Activated CD4-positive, CD25-positive, alpha-beta regulatory T cell (primary cell): ENCODE results near the gene LCK.
"Not testable (repeated sequence)": the region's sequence is repeated elsewhere in the genome, so short reads cannot be mapped to it uniquely, and the experiment has no call there.

Experiments
- DNase-seq, 4 experiments: peaks; one replicate each; lab custom pipeline; 2025; lab: John Stamatoyannopoulos, UW

LCK gene

DNA sequence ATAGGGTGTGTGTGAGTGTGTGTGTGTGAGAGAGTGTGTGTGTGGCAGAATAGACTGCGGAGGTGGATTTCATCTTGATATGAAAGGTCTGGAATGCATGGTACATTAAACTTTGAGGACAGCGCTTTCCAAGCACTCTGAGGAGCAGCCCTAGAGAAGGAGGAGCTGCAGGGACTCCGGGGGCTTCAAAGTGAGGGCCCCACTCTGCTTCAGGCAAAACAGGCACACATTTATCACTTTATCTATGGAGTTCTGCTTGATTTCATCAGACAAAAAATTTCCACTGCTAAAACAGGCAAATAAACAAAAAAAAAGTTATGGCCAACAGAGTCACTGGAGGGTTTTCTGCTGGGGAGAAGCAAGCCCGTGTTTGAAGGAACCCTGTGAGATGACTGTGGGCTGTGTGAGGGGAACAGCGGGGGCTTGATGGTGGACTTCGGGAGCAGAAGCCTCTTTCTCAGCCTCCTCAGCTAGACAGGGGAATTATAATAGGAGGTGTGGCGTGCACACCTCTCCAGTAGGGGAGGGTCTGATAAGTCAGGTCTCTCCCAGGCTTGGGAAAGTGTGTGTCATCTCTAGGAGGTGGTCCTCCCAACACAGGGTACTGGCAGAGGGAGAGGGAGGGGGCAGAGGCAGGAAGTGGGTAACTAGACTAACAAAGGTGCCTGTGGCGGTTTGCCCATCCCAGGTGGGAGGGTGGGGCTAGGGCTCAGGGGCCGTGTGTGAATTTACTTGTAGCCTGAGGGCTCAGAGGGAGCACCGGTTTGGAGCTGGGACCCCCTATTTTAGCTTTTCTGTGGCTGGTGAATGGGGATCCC is 22.5 kb downstream of the LCK start:
- DNase-seq, result peak; percentile 11 to 70 (median 45)

DNA sequence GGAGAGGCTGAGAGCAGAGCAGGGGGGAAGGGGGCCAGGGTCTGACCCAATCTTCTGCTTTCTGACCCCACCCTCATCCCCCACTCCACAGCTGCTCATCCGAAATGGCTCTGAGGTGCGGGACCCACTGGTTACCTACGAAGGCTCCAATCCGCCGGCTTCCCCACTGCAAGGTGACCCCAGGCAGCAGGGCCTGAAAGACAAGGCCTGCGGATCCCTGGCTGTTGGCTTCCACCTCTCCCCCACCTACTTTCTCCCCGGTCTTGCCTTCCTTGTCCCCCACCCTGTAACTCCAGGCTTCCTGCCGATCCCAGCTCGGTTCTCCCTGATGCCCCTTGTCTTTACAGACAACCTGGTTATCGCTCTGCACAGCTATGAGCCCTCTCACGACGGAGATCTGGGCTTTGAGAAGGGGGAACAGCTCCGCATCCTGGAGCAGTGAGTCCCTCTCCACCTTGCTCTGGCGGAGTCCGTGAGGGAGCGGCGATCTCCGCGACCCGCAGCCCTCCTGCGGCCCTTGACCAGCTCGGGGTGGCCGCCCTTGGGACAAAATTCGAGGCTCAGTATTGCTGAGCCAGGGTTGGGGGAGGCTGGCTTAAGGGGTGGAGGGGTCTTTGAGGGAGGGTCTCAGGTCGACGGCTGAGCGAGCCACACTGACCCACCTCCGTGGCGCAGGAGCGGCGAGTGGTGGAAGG is 23.7 kb downstream of the LCK start:
- DNase-seq, result no peak

DNA sequence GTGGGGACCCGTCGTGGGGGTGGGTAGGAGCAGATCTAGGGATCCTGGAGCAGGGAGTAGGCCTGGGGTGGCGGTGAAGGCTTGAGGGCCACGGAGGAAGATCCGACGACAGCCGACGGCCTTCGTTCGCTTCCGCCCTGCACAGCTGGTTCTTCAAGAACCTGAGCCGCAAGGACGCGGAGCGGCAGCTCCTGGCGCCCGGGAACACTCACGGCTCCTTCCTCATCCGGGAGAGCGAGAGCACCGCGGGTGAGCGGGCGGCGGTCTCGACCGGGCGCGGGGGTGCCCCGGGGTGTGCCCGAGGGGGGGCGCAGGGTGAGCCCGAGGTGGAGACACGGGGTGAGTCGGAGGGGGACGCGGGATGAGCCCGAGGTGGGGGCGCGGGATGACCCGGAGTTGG is 24.4 kb downstream of the LCK start:
- DNase-seq, result no peak

DNA sequence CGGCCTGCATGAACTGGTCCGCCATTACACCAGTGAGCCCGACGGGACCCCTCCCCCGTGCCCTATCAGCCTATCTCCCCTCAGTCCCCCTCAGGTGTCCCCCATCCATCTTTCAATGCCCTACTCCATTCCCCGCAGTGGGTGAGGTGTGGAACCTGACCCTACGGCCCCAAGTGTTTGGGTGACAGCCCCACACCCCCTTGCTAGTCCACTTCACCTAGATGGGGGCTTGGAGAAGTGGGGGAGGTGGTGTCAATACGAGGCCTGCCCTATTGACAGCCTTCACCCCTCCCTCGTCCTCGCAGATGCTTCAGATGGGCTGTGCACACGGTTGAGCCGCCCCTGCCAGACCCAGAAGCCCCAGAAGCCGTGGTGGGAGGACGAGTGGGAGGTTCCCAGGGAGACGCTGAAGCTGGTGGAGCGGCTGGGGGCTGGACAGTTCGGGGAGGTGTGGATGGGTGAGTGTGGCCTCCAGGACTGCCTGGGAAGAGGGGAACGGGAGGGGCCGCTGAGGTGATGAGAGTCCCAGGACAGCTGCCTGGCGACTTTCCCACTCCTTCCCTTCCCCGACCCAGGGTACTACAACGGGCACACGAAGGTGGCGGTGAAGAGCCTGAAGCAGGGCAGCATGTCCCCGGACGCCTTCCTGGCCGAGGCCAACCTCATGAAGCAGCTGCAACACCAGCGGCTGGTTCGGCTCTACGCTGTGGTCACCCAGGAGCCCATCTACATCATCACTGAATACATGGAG is 25.1 kb downstream of the LCK start:
- DNase-seq, result no peak

DNA sequence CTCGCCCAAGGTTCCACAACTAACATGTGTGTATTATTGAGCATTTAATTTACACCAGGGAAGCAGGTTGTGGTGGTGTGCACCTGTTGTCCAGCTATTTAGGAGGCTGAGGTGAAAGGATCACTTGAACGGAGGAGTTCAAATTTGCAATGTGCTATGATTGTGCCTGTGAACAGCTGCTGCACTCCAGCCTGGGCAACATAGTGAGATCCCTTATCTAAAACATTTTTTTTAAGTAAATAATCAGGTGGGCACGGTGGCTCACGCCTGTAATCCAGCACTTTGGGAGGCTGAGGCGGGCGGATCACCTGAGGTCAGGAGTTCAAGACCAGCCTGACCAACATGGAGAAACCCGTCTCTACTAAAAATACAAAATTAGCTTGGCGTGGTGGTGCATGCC is 33.7 kb downstream of the LCK start:
- DNase-seq, result not testable (repeated sequence)

DNA sequence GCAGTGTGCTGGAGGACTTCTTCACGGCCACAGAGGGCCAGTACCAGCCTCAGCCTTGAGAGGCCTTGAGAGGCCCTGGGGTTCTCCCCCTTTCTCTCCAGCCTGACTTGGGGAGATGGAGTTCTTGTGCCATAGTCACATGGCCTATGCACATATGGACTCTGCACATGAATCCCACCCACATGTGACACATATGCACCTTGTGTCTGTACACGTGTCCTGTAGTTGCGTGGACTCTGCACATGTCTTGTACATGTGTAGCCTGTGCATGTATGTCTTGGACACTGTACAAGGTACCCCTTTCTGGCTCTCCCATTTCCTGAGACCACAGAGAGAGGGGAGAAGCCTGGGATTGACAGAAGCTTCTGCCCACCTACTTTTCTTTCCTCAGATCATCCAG is 34.6 kb downstream of the LCK start:
- DNase-seq, result no peak

DNA sequence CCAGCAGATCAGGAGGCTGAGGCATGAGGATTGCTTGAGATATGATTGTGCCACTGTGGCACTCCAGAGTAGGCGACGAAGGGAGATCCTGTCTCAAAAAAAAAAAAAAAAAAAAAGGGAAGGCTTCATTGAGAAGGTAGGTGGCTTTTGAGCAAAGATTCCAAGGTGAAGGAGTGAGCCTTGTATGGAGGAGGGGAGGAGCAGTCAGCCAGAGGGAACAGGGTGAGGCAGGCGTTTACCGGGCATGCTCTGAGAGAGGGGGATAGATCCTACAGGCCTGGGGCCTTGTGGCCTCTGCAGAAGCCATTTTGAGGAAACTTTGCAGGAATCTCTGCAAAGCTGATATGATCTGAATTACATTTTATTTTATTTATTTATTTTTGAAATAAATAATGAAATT is 35.7 kb downstream of the LCK start:
- DNase-seq, result no peak

DNA sequence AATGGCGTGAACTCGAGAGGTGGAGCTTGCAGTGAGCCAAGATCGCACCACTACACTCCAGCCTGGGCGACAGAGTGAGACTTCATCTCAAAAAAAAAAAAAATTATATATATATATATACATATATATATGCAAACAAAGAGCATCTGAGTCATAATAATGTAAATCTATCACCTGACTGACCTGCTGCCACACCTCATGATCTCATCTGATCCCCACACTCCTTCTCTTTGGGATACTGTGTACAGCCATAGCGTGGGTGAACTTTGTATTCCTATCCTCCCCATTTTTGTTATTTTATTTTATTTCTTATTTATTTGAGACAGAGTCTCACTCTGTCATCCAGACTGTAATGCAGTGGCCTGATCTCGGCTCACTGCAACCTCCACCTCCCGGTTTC is 38.2 kb downstream of the LCK start:
- no peak for DNase-seq

DNA sequence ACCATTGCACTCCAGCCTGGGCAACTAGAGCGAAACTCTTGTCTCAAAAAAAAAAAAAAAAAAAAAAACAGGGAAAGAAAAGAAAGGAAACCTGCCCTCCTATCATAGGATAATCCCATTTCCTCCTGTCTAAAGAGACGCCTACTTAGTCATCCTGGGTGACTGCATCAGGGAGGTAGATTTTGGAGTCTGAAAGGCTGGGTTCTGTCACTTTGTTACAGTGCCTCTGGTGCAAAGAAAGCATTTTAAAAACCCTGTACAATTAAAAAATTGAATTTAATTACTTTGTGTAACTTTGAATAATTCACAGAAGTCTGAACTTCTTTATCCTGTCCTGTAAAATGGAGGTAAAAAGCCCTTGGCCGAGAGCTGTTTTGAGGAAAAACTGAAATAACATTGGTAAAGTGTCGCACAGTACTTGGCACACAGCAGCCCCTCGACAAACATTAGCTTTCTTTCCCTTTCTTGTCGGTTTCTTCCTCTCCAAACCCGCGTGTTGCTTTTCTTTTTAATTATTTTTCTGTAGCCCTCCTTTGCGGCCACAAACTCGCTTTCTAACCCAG is 40.2 kb downstream of the LCK start:
- DNase-seq, result no peak

DNA sequence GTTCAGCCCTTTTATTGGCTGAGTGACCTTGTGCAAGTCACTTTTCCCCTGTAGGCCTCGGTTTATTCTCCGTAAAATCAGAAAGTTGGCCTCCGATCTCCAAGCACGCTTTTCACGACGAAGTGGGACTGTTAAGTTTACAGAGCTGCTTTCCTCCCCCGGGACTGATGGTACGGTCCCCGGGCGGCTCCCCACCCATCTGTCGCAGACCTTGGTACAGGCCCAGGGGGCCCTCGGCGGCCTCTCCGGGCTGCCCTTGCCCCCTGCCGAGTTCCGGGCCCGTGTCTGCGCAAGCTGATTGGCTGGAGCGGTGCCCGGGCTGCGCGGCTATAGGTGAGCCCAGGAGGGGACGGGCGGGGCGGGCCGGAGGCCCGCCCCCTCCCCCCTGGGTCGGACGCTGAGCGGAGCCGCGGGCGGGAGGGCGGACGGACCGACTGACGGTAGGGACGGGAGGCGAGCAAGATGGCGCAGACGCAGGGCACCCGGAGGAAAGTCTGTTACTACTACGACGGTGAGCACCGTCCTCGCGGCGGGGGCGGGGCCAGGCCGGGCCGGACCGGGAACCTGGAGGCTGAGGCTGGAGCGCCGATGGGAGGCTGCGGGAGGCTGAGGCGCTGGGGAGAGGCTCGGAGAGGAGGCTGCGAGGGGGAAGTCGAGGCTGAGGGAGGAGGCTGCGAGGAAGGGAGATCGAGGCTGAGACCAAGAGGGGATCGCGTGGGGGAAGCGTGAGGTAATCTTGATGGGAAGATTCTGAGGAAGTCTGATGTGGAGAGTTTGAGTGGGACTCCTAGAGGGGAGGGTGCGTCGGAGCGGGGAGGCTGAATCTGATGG is 40.9 kb downstream of the LCK start, which contains the start of gene HDAC1:
Gene HDAC1, plus strand, starts transcription at position 376 of the 831 bp plus-strand sequence. Its CDS starts 87 bp downstream, at position 463.
- DNase-seq, result peak; percentile 89 to 94 (median 91)

DNA sequence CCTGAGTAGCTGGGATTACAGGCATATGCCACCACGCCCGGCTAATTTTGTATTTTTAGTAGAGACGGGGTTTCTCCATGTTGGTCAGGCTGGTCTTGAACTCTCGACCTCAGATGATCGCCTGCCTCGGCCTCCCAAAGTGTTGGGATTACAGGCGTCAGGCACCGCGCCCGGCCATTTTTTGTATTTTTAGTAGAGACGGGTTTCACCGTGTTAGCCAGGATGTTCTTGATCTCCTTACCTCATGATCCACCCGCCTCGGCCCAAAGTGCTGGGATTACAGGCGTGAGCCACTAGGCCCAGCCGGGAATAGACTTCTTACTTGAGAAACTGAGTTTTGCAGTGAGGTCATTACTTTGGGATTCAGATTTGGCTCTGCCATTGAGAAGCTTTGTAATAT is 47.1 kb downstream of the LCK start:
- not testable (repeated sequence) for DNase-seq

DNA sequence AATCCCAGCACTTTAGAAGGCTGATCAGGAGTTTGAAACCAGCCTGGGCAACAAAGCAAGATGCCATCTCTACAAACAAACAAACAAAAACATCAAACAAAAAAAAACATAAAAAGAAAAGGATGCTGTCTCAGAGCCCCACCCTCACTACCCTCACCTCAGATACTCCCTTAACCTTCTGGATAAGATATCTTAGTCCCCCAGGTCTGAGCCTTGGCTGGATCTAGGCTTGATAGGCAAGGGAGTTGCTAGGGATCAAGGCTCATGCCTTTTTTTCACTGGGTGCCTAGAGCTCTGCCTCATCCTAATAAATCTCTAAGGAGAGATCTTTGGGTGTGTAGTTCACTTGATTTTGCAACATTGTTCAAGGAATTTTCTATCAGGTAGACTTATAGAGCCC is 48.3 kb downstream of the LCK start:
- no peak for DNase-seq

DNA sequence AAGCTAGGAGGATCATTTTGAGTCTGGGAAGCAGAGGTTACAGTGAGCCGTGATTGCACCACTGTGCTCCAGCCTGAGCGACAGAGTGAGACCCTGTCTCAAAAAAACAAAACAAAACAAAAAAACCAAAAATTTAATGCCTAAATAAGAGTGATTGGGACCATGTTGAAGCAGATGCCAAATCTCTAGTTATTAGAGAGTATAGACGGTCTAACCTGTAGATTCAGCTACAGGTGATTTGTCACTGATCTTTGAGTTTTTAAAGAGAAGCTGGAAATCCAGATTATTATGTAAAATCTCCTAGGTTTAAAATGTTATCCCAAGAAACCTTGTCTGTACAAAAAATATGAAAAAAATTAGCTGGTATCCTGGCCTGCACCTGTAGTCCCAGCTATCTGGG is 52.3 kb downstream of the LCK start:
- no peak for DNase-seq

DNA sequence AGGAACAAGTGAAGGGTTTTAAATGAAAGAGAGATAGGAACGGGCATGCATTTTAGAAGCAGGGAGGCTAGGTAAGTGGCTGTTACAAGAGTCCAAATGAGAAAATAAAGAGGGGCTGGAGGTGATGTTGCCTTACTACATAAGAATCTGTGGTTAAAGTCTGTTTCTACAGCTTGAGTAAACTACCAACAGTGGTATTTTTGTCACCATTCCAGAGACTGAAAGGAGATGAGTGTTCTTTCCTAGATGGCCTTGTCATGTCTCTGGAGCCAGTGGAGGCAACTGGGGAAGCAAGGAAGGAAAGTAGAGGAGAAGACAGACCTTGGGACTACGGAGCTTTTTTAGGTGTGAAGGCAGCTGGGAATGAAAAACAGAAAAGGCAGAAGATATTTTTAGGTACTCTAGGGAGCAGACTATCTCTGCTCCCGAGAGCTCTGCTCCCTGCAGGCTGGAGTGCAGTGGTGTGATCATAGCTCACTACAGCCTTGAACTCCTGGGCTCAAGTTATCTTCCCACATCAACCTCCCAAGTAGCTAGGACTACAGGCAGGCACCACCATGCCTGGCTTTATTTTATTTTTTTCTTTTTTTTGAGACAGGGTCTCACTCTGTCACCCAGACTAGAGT is 53.0 kb downstream of the LCK start:
- no peak for DNase-seq

DNA sequence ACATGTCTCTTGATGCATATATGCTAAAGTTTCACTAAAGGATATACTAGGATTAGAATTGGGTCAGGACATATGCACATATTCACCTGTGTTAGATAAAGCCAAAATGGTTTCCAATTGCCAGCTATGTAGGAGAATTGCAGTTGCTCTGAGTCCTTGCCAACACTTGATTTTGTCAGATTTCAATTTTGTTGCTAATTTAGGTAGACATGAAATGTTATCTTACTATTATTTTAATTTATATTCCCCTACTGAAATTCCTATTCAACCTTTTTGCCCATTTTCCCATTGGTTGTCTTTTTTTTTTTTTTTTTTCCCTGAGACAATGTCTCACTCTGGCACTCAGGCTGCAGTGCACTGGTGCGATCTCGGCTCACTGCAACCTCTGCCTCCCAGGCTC is 54.2 kb downstream of the LCK start:
- no peak for DNase-seq

DNA sequence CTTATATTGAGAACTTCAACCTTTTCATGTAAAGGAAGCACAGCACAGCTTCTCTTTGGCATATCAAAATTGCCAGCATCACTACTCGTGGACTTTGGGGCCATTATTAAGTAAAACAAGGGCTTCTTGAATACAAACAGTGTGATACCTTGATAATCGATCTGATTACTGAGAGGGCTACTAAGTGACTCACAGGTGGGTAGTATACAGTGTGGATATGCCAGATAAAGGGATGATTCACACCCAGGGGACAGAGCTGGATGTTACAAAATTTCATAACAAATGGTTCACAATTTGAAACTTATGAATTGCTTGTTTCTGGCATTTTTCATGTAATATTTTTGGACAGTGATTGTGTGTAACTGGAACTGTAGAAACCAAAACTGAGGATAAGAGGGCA is 56.3 kb downstream of the LCK start:
- no peak for DNase-seq

DNA sequence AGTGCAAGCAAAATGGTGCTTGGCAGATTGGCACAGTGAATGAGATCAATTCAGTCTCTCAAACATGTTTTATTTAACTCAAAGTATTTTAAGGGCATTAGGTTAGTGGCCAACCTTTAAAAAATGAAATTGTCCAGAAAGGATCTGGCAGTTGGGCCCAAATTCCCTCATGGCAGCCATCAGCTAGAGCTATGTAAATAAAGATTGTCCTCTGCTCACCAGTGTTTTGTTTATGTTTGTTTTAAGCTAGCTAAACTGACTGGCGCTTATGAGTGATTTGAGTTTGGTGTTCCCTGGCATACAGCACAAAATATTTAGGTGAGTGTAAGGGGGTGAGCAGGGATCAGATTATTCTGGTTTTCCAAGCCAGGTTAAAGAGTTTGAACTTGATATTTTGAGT is 58.9 kb downstream of the LCK start:
- DNase-seq, result no peak

DNA sequence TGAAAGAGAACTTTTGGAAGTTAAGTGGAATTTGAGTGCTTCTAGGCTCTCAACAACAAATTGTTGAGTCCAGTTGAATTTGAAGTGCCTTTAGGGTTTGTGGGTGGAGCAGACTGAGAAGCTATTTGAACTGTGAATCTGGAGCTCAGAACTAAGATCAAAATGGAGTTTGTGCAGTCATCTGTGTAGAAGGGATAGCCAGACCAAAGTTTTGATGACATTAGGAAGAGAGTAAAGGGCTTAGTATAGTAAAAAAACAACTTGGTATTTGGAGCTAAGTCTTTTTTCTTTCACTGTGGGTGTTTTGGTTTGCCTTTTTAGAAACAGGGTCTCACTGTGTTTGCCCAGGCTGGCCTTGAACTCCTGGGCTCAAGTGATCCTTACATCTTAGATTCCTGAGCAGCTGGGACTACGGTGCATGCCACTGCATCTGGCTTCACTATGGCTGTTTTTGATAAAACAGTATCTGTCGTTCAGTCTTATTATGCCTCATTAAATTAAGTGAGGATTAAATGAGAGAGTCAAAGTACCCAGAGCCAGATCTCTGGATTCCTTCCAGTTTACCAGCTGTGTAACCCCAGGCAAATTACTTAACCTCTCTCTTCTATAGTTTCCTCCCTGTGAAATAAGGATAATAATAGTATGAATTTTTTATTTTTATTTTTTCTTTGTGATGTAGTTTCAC is 60.8 kb downstream of the LCK start:
- DNase-seq, result no peak

DNA sequence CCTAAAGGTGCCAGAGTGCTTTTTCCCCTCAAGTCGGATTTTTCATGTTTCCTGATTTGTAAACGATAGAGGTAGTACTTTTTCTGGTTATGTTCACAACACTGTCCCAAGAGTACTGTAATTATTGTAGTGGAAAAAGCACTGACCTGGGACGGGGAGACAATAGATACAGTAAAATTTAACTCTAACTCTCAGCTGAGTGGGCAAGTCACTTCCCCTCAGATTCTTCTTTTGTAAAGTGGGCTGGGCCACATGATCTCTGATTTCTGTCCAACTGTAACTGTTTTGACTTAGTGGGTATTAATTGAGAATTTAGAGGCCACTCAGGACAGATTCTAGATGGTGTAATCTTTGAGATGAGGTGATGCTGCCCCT is 65.8 kb downstream of the LCK start:
- DNase-seq, result no peak

DNA sequence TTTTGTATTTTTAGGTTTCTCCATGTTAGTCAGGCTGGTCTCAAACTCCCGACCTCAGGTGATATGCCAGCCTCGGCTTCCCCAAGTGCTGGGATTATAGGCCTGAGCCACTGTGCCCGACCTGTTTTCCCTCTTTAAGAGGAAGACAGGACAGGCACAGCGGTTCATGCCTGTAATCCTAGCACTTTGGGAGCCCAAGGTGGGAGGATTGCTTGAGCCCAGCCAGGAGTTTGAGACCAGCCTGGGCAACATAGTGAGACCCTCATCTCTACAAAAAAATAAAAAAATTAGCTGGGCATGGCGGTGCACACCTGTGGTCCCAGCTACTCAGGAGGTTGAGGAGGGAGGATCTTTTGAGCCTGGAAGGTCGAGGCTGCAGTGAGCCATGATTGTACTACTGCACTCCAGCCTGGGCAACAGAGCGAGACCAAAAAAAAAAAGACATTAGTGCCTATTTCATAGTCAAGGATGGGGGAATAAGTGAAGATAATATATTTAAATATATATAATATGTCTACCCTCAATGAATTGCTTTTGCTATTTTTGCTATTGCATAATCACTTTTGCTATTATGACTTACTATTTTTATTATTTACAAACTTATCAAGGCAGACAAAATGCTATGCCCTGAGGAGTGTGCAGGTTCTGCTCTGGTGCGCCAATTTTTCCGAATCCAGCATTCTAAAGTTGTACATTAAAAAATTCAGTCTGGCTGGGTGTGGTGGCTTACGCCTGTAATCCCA is 67.2 kb downstream of the LCK start:
- no peak for DNase-seq
